Vagina (tissue), 2 donors: ENCODE data around the gene EPS8L3.

Source experiments
- CTCF ChIP-seq, 3 experiments: fragments of 450-650 bp in 2 of 3; fragments of 200-600 bp in 1 of 3; sonication (generic) in 1 of 3; IDR thresholded peaks; one replicate each; pipeline ENCODE4 v1.5.1; 2017 to 2019; ENCODE audit warnings: antibody characterized with exemption in 3 of 3, mild to moderate bottlenecking in 2 of 3, moderate library complexity in 2 of 3
- POLR2AphosphoS5 ChIP-seq, 2 donors: sonication (generic); formaldehyde crosslinking; IDR thresholded peaks; one replicate each; pipeline ENCODE4 v1.9.0; 2017; ENCODE audit warnings: antibody characterized with exemption in 2 of 2, mild to moderate bottlenecking in 2 of 2, low read depth in 1 of 2; ENCODE audit not compliant: insufficient read depth in 1 of 2

GRCh38 chr1:109773900-109774485, 10.3 kb upstream of the EPS8L3 start:
- TF ChIP-seq POLR2AphosphoS5 (IDR thresholded peaks at IDR 0.05; ENCODE audit: insufficient read depth in 1 of 2, low read depth in 1 of 2) (no peak), CTCF (IDR thresholded peaks at IDR 0.05) (no peak)
